T-helper 1 cell treated with Interleukin-12 subunit alpha and Interleukin-12 subunit beta and Interleukin-4 antibody, amounts not matched to agents 30 μg/mL and 1 μg/mL, for 36 hours (primary cell): ENCODE results near the gene PRRC2A.
"Not testable (repeated sequence)": the region's sequence is repeated elsewhere in the genome, so short reads cannot be mapped to it uniquely, and the experiment has no call there.

Experiments
- H3K27ac Mint-ChIP-seq: one replicate; pipeline ENCODE4 v1.8.0; 2021; ENCODE audit warnings: mild to moderate bottlenecking, mixed read lengths
- H3K27me3 Mint-ChIP-seq: one replicate; pipeline ENCODE4 v1.8.0; 2021; ENCODE audit warnings: low read depth, mixed read lengths
- H3K36me3 Mint-ChIP-seq: one replicate; pipeline ENCODE4 v1.8.0; 2021; ENCODE audit warnings: low read depth, mixed read lengths
- H3K4me1 Mint-ChIP-seq: one replicate; pipeline ENCODE4 v1.8.0; 2021; ENCODE audit warnings: low read depth, mixed read lengths
- H3K4me3 Mint-ChIP-seq: one replicate; pipeline ENCODE4 v1.8.0; 2021; ENCODE audit warnings: mild to moderate bottlenecking, moderate library complexity, mixed read lengths
- H3K9me3 Mint-ChIP-seq: one replicate; pipeline ENCODE4 v1.8.0; 2021; ENCODE audit warnings: mixed read lengths

Gene PRRC2A

DNA sequence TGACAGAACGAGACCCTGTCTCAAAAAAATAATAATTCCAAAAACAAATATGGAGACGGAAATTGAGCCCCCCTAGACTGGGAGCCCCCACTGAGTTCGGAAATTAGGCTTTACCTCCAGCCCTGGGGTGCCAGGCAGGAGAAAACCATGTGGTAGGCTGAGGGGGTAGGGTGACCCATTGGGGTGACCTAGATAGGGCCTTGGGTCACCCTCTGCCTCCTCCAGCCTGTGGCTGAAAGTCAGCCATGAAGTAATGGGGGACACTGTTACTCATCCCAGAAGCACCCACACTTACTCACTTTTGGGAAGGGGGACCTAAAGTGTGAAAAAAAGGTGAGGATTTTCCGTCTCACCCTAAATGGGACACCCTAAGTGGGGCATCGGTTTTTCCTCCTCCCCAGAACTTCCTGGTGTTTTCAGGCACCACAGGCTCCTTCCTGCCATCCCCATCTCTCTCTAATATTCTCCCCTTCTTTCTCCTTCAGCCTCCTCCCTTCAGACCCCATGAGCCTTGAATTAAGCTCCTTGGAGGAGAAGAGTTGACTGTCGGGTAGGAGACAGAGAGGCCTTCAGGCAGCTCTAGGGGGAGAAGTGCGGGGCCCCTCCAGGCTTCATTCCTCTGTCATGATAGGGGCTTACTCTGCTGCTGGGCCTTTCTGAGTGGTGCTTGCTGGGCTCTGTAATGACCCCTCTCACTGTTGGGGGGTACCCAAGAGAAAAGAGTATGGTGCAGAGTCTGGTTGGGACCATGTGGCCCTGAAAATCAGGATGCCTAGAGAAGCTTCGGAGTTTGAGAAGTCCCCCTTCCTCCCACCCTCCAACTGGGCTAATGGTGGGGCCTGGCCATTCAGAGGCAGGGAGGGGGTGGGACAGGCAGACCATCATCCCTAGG lies 40.7 kb upstream of the PRRC2A start:
- Mint-ChIP-seq H3K9me3 (no peaks in the 10 kb centered on the region), H3K4me3 (peak overlapping the region; percentile 100), H3K36me3 (peaks cover 72% of the 10 kb centered on the region), H3K27me3 (no peaks in the 10 kb centered on the region), H3K27ac (peak overlapping the region; percentile 99), H3K4me1 (peaks cover 47% of the 10 kb centered on the region)

DNA sequence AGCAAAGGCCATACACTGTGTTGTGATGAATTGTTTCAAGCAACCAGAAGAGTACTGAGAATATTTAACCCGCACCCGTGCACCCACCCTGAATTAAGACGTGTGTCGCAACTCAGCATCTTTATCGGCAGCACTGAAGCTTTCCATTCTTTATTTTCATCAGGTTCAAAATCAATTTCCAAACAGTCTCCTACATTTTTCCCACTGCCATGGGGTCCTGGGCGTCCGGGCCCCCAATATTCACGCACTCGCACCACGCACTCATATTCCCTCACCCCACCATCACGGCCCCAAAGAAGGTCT lies 40.1 kb upstream of the PRRC2A start:
- H3K4me1 Mint-ChIP-seq = peaks cover 42% of the 10 kb centered on the region
- peak overlapping the region; percentile 100 for H3K4me3 Mint-ChIP-seq

GRCh38 chr6:31580807-31581433 lies 39.6 kb upstream of the PRRC2A start:
- Mint-ChIP-seq H3K4me1 (peaks cover 47% of the 10 kb centered on the region), H3K27ac (peak overlapping the region; percentile 99), H3K4me3 (peak overlapping the region; percentile 100), H3K9me3 (no peaks in the 10 kb centered on the region), H3K36me3 (peaks cover 65% of the 10 kb centered on the region), H3K27me3 (no peaks in the 10 kb centered on the region)

More for the DNA sequence above, 40.1 kb upstream of the PRRC2A start:
- Mint-ChIP-seq H3K9me3 (no peaks in the 10 kb centered on the region), H3K27me3 (no peaks in the 10 kb centered on the region), H3K27ac (peak overlapping the region; percentile 99), H3K36me3 (peaks cover 70% of the 10 kb centered on the region)

GRCh38 chr6:31581434-31582229 lies 38.9 kb upstream of the PRRC2A start:
- peaks cover 58% of the 10 kb centered on the region for H3K36me3 Mint-ChIP-seq
- peaks cover 46% of the 10 kb centered on the region for H3K4me1 Mint-ChIP-seq
- H3K9me3 Mint-ChIP-seq = no peaks in the 10 kb centered on the region
- no peaks in the 10 kb centered on the region for H3K27me3 Mint-ChIP-seq
- peak overlapping the region; percentile 100 for H3K4me3 Mint-ChIP-seq
- H3K27ac Mint-ChIP-seq = peak overlapping the region; percentile 99

GRCh38 chr6:31582230-31582643 lies 38.3 kb upstream of the PRRC2A start, which contains the start of gene LTB:
TSS of gene LTB (minus strand) at chr6:31582424. CDS start at chr6:31582417, 7 bp downstream.
- no peaks in the 10 kb centered on the region for H3K9me3 Mint-ChIP-seq
- H3K36me3 Mint-ChIP-seq = peaks cover 56% of the 10 kb centered on the region
- H3K4me1 Mint-ChIP-seq = peaks cover 45% of the 10 kb centered on the region
- H3K27ac Mint-ChIP-seq = peak within 1 kb of the TSS; percentile 99
- H3K27me3 Mint-ChIP-seq = no peaks in the 10 kb centered on the region
- peak within 1 kb of the TSS; percentile 100 for H3K4me3 Mint-ChIP-seq

DNA sequence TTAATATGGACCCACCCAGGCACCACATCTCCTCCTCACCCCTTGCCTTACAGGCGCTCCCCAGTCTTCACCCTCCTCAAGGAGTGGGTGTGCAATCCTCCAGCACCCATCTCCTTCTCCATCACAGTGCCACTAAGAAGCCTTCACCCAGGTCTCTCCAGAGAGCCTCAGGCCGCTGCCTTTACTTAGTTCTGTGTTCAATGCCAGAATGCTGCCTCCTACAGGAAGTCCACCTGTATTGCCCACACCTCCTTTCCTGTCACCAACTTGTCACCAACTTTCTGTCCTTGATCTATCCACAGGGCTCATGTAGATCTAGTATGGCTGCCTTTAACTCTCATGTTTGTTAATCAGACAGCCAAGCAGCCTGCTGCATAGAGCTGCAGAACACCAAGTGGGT lies 35.0 kb upstream of the PRRC2A start:
- Mint-ChIP-seq H3K4me1 (peaks cover 41% of the 10 kb centered on the region), H3K4me3 (peak overlapping the region; percentile 97), H3K9me3 (no peaks in the 10 kb centered on the region), H3K27me3 (no peaks in the 10 kb centered on the region), H3K27ac (peak overlapping the region; percentile 95), H3K36me3 (peaks cover 38% of the 10 kb centered on the region)

DNA sequence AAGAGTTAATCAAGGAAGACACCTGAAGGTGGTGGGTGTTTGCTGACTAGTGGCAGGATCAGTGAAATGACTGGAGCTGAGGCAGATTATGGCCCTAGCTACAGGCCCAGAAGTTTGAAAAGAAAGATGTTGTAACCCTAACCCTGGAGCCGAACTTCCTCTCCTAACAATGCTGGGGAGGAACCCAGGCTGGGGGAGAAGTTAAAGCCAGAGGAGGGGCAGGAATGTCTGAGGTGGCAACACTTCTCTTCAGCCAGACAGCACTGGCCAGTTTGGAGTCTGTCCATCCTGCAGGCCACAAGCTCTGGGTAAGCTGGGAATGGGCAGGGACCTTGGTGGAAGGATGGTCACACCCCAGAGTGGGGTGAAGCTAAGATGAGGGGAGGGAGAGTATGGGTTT lies 34.5 kb upstream of the PRRC2A start, which contains the start of gene LST1:
Gene LST1 (plus strand): TSS at position 270 of the 400 bp plus-strand sequence. CDS start 1,023 bp downstream, outside the sequence.
- H3K4me3 Mint-ChIP-seq = peak within 1 kb of the TSS; percentile 97
- H3K27me3 Mint-ChIP-seq = no peaks in the 10 kb centered on the region
- no peaks in the 10 kb centered on the region for H3K9me3 Mint-ChIP-seq
- H3K27ac Mint-ChIP-seq = peak within 1 kb of the TSS; percentile 95
- H3K36me3 Mint-ChIP-seq = peaks cover 37% of the 10 kb centered on the region
- peaks cover 41% of the 10 kb centered on the region for H3K4me1 Mint-ChIP-seq

DNA sequence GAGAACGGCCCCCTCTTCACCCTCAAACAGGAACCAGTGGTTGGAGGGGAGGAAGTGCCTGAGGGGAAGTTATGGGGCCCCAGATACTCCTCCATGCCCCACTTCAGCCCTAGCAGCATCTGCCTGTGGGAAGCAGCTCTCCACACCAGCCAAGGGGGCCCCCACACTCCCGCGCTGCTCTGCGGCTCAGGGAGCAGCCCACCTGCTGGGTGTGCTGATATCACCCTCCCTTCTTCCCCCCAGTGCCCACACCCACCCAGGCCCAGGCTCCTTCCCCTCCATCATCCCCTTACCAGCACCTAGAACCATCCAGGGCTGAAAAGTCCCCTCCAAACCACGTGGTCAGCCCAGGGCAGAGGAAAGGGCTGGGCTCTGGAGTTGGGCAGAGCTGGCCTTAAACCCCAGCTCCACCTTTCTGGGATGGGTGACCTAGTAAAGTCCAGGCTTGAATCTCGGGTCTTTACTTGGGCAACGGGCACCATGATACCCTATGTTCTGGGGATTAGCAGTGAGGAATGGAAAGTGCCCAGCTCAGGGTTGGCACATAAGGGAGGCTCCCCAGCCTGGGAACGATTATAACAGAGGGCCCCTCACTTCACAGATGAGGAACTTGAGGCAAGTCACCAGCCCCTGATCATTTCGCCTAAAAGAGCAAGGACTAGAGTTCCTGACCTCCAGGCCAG lies 33.8 kb upstream of the PRRC2A start:
- peaks cover 41% of the 10 kb centered on the region for H3K4me1 Mint-ChIP-seq

DNA sequence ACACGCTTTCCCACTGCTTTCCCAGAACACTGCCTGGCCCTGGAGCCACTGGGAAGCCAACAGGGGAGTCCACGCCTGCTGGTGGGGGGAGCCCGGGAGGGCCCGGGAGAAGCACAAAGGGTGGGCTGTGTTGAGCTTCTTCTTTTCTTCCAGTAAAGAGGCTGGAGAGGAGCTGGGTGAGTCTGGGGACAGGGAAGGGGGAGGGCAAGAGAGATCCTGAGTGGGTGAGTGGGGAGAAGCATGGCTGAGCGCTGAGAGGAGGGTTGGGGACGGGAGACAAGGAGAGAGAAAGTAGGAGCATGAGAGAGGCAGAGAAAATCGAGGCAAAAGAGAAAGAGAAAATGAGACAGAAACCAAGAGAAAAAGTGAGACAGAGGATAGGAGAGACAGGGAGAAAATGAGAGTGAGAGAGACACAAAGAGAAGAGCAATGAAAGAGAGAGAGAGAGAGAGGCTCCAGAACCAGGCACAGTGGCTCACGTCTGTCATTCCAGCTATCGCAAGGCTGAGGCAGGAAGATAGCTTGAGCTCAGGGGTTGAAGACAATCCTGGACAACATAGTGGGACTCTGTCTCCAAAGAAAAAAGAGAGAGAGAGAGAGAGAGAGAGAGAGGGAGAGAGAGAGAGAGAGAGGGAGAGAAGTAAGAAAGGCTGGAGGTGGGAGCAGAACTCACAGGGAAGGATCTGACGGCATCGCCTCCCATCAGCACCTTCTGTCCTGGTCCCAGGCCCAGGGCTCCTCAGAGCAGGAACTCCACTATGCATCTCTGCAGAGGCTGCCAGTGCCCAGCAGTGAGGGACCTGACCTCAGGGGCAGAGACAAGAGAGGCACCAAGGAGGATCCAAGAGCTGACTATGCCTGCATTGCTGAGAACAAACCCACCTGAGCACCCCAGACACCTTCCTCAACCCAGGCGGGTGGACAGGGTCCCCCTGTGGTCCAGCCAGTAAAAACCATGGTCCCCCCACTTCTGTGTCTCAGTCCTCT lies 32.4 kb upstream of the PRRC2A start:
- Mint-ChIP-seq H3K4me1 (peaks cover 37% of the 10 kb centered on the region), H3K4me3 (peak overlapping the region; percentile 97), H3K36me3 (peaks cover 18% of the 10 kb centered on the region), H3K27me3 (no peaks in the 10 kb centered on the region), H3K27ac (peak overlapping the region; percentile 97), H3K9me3 (no peaks in the 10 kb centered on the region)

More for the DNA sequence above, 33.8 kb upstream of the PRRC2A start:
- Mint-ChIP-seq H3K36me3 (peaks cover 29% of the 10 kb centered on the region), H3K9me3 (no peaks in the 10 kb centered on the region), H3K27ac (peak overlapping the region; percentile 95), H3K4me3 (peak overlapping the region; percentile 97), H3K27me3 (no peaks in the 10 kb centered on the region)

- Mint-ChIP-seq H3K27me3 (no peaks in the 10 kb centered on the region), H3K9me3 (no peaks in the 10 kb centered on the region), H3K36me3 (peaks cover 18% of the 10 kb centered on the region), H3K4me3 (peak overlapping the region; percentile 63), H3K27ac (peak overlapping the region; percentile 13), H3K4me1 (peaks cover 41% of the 10 kb centered on the region)
Observed at GRCh38 chr6:31588871-31589650, 31.5 kb upstream of the PRRC2A start.

- H3K4me3 Mint-ChIP-seq, H3K27me3 Mint-ChIP-seq, H3K27ac Mint-ChIP-seq, H3K9me3 Mint-ChIP-seq: not testable (repeated sequence)
- H3K36me3 Mint-ChIP-seq = peaks cover 18% of the 10 kb centered on the region
- peaks cover 44% of the 10 kb centered on the region for H3K4me1 Mint-ChIP-seq
Observed at GRCh38 chr6:31590691-31591090, 29.8 kb upstream of the PRRC2A start.

- peak overlapping the region; percentile 87 for H3K27ac Mint-ChIP-seq
- no peaks in the 10 kb centered on the region for H3K9me3 Mint-ChIP-seq
- H3K4me3 Mint-ChIP-seq = peak overlapping the region; percentile 67
- H3K36me3 Mint-ChIP-seq = peaks cover 13% of the 10 kb centered on the region
- H3K27me3 Mint-ChIP-seq = no peaks in the 10 kb centered on the region
- H3K4me1 Mint-ChIP-seq = peaks cover 38% of the 10 kb centered on the region
Observed at GRCh38 chr6:31592396-31592771, 28.1 kb upstream of the PRRC2A start.
